Posterior cingulate gyrus (tissue), 11 donors: ENCODE data around the gene PCCA.
A peak's percentile ranks its signal among the peaks of the same experiment; 100 is the strongest.

ENCODE experiments used
- DNase-seq, 10 donors: peaks; one replicate each; pipeline versions ENCODE4 v3.0.0 to v3.0.0-alpha.2; 2020 to 2021; ENCODE audit warnings: mixed read lengths in 3 of 10
- intact Hi-C: fragments of 100-400 bp; cut with DNase I; formaldehyde crosslinking; loops from one replicate; pipeline ENCODE4 v1.15.1; 2023

Gene PCCA

GRCh38 chr13:100529666-100530377 is 440.9 kb downstream of the PCCA start:
- intact Hi-C loops: no loop called here
- DNase-seq: peak in 2 of 10 donors; percentile 70 to 80

DNA sequence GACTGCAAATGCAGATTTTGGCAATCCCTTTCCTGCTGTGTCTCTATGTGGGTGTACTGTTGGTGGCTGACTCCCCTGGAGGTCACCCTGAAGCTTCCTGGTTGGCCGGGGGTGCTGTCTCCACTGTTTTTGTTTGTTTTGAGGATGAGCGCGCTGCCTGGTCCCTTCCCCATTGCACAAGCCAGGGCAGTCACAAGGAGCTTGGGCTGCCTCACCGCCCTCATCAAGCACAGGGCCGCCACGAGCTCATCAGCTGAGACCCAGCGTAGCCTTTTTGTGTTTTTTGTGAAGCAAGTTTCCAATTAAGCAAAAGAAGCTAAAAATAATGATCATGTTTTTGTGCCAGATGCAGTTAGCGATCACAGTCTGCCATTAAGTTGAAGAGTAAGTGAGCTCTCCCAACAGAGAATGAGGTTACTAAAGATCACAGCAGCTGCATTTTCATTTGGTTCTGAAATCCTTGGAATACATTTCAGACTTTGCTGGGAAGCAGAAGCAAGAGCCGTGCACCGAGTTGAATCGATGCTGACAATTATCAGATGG is 441.8 kb downstream of the PCCA start:
- intact Hi-C loops: no loop called here
- peak in 5 of 10 donors; percentile 32 to 85 (median 80) for DNase-seq

DNA sequence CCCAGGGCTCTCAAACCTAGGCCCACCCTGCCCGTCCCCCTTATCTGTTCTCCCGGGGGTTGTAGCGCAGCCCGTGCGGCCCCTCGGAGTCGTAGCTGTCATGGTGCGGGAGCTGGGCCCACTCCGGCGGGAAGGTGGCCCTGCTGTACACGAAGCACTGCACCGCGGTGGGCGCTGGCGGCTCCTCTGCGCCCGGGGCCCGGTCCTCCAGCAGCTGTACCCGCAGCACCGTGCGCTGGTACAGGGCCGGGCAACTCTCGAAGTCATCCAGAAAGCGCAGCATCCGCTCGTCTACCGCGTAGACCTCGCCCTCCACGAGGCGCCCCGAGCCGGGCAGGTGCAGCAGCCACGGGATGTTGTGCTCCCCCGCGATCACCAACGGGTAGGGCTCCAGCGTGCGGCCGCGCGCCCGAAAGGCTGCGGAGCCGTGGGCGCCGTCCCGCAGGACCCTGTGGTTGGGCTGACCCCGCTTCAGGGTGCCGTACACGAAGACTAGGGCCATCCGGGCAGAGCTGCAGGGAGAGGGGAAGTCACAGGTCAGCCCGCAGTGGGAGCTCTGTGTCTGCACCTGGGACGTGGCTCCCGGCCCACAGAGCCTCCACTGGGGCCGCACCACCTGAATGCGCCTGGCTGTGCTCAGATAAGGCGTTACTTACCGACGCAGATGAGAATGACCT is 443.3 kb downstream of the PCCA start:
- intact Hi-C loops: no loop called here
- DNase-seq: peak in 2 of 10 donors; percentile 59 to 80

DNA sequence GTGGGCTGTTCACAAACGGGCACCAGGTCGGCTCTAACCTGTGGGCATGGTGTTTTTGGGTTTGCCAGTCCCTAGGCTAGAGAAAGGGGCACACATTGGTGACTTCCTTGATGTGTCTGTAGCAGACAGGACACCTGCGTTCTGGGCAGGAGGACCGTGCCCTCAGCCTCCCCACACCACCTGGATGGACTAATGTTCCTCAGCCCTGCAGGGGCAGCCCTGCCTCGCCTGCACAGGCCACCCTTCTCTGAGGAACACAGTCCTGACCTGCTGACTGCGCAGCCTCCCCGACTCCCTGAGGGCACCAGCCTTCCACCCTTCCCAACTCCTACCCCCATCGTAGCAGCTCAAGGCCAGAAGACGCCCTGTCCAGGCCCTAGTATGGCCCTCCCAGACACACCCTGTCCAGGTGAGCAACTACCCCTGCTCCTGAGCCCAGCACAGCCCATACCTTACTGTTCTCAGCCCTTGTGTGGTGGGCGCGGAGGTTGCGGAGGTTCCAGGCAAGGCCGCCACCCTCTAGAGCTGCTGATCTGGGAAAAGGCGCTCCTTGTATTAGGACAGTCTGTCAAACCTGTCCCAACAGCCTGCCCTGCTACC is 444.0 kb downstream of the PCCA start:
- peak in 2 of 10 donors; percentile 56 to 79 for DNase-seq
- intact Hi-C loops: no loop called here

DNA sequence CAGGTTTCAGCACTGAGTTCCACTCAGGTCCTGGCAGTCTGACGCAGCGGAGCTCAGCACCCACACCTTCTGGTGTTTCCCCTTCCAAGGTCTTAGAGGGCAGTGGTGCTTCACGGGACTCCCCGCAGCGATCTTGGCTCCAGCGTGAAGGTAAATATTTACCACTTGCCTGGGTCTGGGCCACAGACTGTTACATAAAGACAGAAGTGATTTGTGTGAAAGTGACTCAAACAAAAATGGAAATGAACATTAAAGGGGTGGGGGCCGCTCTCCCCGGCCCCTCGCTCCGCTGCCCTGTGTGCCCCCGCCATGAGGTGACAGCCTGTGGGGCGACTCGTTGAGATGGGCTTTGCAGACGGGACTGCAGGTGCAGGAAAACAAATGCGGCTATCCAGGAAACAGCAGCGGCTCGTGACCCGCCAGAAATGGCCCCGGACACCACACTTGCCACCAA is 444.7 kb downstream of the PCCA start:
- intact Hi-C loops: no loop called here
- DNase-seq: peak in 2 of 10 donors; percentile 30 to 38

GRCh38 chr13:100534147-100534843 is 445.4 kb downstream of the PCCA start:
- peak in 1 of 10 donors; percentile 28 for DNase-seq
- intact Hi-C loops: no loop called here

- intact Hi-C loops: no loop called here
- peak in 1 of 10 donors; percentile 36 for DNase-seq
Measured at GRCh38 chr13:100534911-100535310, 446.0 kb downstream of the PCCA start.

- peak in 2 of 10 donors; percentile 33 to 66 for DNase-seq
- intact Hi-C loops: no loop called here
Measured at GRCh38 chr13:100535426-100536135, 446.7 kb downstream of the PCCA start.

- DNase-seq: peak in 1 of 10 donors; percentile 74
- intact Hi-C loops: no loop called here
Measured at GRCh38 chr13:100536643-100537180, 447.8 kb downstream of the PCCA start.

DNA sequence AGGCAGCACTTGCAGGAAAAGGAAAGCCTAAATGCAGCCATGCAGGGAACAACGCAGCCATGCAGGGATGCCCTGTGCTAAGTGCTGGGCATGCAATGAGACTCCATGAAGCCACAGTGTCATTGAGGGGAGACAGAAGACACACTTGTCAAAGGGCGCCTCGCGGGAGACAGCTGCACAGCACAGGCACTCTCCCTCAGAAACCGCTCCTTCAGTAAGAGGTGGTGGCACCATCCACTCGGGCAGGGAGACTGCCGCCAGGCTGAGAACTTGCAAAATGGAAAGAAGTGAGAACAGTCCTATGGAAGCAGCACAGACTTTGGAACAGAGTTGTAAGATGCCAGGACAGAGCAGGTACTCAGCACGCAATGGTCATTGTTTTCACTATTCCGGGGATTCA is 448.6 kb downstream of the PCCA start:
- intact Hi-C loops: no loop called here
- DNase-seq: peak in 1 of 10 donors; percentile 65

- DNase-seq: peak in 1 of 10 donors; percentile 43
- intact Hi-C loops: no loop called here
Measured at GRCh38 chr13:100537951-100538462, 449.1 kb downstream of the PCCA start.

DNA sequence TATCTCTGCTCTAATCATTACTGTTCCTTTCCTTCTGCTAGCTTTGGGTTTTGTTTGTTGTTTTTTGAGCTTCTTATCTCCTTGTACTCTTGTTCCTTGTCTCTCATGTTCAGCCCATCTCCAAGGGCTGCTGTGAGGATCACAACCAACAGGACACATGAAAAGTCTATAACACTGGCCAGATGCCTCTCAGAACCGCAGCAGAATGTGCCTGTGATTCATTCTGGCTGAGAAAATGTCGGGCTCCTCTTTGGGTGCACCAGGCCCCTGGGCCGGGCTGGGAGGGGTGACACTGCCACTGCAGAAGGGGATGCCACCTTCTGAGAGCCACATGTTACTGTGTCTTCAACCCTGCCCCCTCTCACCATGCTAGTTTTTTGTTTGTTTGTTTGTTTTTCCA is 451.7 kb downstream of the PCCA start:
- intact Hi-C loops: no loop called here
- peak in 1 of 10 donors; percentile 57 for DNase-seq

GRCh38 chr13:100541897-100542825 is 453.3 kb downstream of the PCCA start:
- peak in 1 of 10 donors; percentile 36 for DNase-seq
- intact Hi-C loops: no loop called here

DNA sequence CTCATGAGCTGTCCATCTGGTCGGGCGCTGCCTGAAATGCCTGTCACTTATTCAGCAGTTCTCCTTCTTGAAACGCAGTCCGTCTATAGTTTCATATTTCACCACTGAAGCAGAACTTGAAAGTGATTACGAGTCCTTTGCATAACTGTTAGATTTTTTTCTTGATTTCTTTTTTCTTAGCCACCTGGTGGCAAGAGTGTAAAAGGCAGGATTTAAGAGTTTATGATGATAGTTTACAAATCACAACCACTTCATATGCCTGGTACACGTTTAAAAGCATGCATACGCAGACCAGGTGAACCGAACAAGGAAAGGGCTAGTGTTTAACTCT is 453.9 kb downstream of the PCCA start:
- DNase-seq: no peak

GRCh38 chr13:100543872-100544602 is 455.1 kb downstream of the PCCA start:
- DNase-seq: peak in 1 of 10 donors; percentile 49
- intact Hi-C loops: no loop called here

More for the DNA sequence above, 453.9 kb downstream of the PCCA start:
- intact Hi-C loops: no loop called here

DNA sequence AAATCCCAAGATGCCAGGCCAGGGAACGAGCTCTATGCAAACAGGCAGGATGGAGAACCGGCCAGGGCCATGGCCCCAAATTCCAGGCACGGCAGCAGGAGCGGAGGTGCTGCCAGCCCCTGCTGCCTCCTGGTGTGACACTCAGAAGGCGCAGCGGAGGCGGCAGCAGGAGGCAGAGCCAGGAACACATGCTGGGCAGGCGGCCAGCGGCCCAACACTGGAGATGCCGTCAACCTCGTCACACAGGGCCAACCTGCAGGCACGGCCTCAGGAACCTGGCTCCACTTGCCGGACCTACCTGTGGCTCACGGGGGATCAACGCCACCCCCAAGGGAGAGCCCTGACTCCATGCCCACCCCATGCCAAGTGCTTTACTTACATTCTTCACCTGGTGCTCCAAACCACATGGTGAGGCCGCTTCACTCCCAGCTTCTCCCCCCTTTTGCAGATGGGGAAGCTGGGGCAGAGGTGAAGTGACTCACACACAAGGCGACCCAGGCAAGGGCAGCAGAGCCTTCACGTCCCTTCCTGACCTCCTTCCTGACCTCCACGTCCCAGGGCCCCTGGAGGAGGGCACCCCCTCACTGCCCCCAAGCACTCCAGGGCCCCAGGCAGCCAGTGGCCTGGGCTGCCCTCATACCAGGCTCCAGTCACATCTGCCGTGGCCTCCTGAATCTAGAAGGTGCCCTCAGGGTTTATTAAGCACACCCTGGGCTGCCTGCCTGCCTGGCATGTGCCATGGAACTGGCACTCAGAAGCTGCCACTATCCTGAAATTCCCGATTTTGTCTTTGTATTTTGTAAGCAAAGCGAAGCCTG is 456.2 kb downstream of the PCCA start:
- peak in 5 of 10 donors; percentile 28 to 90 (median 80) for DNase-seq
- intact Hi-C loops: no loop called here

- intact Hi-C loops: no loop called here
- DNase-seq: peak in 1 of 10 donors; percentile 11
Measured at GRCh38 chr13:100545684-100546061, 456.8 kb downstream of the PCCA start.
